ENCODE results near the gene C3orf18. TPM values are rescaled to one million over a fixed set of nuclear protein-coding genes. Genes with fewer than 3 reads are reported as not detected.

C3orf18 gene
- total RNA-seq, 1 experiment from 2014 or later, result 7.1 TPM

DNA sequence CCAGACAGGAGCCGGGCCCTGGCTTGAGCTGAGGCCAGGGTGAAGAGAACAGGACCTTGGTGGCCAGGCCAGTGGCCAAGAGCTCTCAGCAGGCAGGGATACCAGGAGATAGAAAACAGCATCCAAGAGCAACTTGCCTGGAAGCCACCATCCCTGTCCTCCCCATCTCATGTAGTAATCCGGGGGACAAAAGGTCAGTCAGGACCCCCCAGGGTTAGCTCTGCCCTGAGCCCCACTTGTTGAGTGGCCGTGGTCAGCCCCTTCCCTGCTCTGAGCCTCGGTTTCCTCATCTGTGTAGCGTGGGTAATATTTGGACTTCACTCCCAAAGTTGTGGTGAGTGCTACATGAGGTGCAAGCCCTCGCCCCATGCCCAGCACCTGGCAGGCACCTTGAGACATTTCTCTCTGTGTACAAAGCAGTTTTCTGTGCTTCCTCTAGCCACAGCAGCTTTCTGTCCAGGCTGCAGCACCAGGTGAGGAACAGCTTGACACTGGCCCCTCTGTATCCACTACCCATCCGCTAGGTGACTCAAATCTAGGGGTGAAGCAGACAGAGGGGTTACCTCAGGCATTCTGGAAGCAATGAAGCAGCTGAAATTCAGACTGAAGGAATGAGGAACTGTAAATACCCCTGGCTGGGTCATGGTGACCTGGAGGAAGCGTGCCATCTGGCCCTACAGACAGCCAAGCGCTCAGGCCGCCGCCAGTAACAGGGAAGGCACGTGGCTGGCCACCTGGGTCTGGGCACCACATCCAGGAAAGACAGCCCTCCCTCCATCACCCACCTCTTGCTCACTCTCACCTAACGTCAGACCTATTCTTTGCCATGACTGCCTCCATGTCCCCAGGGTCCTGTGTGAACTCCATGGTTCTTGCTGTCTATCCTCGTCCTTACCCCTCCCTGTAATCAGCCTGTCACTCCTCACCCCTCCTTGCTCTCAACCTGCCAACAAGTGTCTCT lies 37.4 kb upstream of the C3orf18 start:
- no peak overlapping the region for H2AK5ac ChIP-seq (ENCODE audit: insufficient read length, low read length)
- H4K91ac ChIP-seq (ENCODE audit: insufficient read length, low read depth, low read length), result no peak overlapping the region
- Mint-ChIP-seq H3K4me1 (peaks cover 3% of the 10 kb centered on the region in 2 experiments; a peak in 3 of 4 replicates), H3K4me3 (no peak overlapping the region), H3K27ac (no peak overlapping the region), H3K9me3 (no peaks in the 10 kb centered on the region), H3K27me3 (ENCODE audit: low read depth) (peaks cover 8% of the 10 kb centered on the region), H3K36me3 (ENCODE audit: insufficient read depth in 1 of 3, low read depth in 3 of 3) (peaks cover 0 to 1% (median 0%) of the 10 kb centered on the region in 3 experiments; a peak in 1 of 7 replicates)
- no peak overlapping the region for H3K18ac ChIP-seq (ENCODE audit: insufficient read length, low read depth, low read length)
- H3K9me3 ChIP-seq (ENCODE audit: control insufficient read depth, low read depth, low read length), result no peaks in the 10 kb centered on the region
- no peak overlapping the region for H3K23ac ChIP-seq (ENCODE audit: insufficient read length, low read depth, low read length)
- no peak overlapping the region for H2AFZ ChIP-seq (ENCODE audit: low read length)
- H4K20me1 ChIP-seq (ENCODE audit: control insufficient read depth, insufficient read depth, insufficient read length), result no peaks in the 10 kb centered on the region
- H3K4ac ChIP-seq (ENCODE audit: low read depth, low read length), result no peak overlapping the region
- no peaks in the 10 kb centered on the region for H3K27me3 ChIP-seq (ENCODE audit: insufficient read depth, low read length)
- H3K79me2 ChIP-seq (ENCODE audit: insufficient read depth, low read length), result no peaks in the 10 kb centered on the region
- no peak overlapping the region for H4K5ac ChIP-seq (ENCODE audit: insufficient read length, low read depth, low read length)
- H3K4me2 ChIP-seq (ENCODE audit: insufficient read depth, insufficient read length, low read length), result no peak overlapping the region
- no peak overlapping the region for H2BK15ac ChIP-seq (ENCODE audit: low read depth, low read length)
- DNase-seq, result no peak
- H2BK120ac ChIP-seq (ENCODE audit: low read depth, low read length, poor library complexity, severe bottlenecking), result no peak overlapping the region
- H2BK20ac ChIP-seq (ENCODE audit: low read depth, low read length, poor library complexity, severe bottlenecking), result no peak overlapping the region
- H4K8ac ChIP-seq (replicated peaks; ENCODE audit: insufficient read length, low read depth, low read length), result no peak overlapping the region
- no peak overlapping the region for H2BK5ac ChIP-seq (ENCODE audit: insufficient read length, low read length)
- no CpG with 5 or more reads among the region's 14 CpGs for WGBS (ENCODE audit: extremely low coverage, insufficient read length, low lambda C conversion rate)
- H3K27ac ChIP-seq (ENCODE audit: insufficient read length, low read depth, low read length), result no peak overlapping the region
- H3K56ac ChIP-seq (ENCODE audit: insufficient read length, low read depth, low read length), result no peak overlapping the region
- H2BK12ac ChIP-seq (ENCODE audit: insufficient read length, low read depth, low read length), result no peak overlapping the region
- no peak overlapping the region for H3K9ac ChIP-seq (ENCODE audit: extremely low read depth, insufficient read length, low read length)
- H3K79me1 ChIP-seq (ENCODE audit: insufficient read depth, low read depth, low read length, poor library complexity, severe bottlenecking), result no peaks in the 10 kb centered on the region
- no peaks in the 10 kb centered on the region for H3K23me2 ChIP-seq (ENCODE audit: insufficient read length, low read depth, low read length, poor library complexity, severe bottlenecking)
- H3K4me1 ChIP-seq (ENCODE audit: insufficient read depth, low read length), result no peaks in the 10 kb centered on the region
- TF ChIP-seq, protein P1, sequence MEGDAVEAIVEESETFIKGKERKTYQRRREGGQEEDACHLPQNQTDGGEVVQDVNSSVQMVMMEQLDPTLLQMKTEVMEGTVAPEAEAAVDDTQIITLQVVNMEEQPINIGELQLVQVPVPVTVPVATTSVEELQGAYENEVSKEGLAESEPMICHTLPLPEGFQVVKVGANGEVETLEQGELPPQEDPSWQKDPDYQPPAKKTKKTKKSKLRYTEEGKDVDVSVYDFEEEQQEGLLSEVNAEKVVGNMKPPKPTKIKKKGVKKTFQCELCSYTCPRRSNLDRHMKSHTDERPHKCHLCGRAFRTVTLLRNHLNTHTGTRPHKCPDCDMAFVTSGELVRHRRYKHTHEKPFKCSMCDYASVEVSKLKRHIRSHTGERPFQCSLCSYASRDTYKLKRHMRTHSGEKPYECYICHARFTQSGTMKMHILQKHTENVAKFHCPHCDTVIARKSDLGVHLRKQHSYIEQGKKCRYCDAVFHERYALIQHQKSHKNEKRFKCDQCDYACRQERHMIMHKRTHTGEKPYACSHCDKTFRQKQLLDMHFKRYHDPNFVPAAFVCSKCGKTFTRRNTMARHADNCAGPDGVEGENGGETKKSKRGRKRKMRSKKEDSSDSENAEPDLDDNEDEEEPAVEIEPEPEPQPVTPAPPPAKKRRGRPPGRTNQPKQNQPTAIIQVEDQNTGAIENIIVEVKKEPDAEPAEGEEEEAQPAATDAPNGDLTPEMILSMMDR (conservative IDR thresholded peaks at IDR 0.05), result no peak
- no peak overlapping the region for H3T11ph ChIP-seq (ENCODE audit: low read length)
- H3K14ac ChIP-seq (ENCODE audit: insufficient read depth, low read length), result no peak overlapping the region

All from H9 (cell line).